ENCODE data around the gene PIWIL1.

Gene PIWIL1

DNA sequence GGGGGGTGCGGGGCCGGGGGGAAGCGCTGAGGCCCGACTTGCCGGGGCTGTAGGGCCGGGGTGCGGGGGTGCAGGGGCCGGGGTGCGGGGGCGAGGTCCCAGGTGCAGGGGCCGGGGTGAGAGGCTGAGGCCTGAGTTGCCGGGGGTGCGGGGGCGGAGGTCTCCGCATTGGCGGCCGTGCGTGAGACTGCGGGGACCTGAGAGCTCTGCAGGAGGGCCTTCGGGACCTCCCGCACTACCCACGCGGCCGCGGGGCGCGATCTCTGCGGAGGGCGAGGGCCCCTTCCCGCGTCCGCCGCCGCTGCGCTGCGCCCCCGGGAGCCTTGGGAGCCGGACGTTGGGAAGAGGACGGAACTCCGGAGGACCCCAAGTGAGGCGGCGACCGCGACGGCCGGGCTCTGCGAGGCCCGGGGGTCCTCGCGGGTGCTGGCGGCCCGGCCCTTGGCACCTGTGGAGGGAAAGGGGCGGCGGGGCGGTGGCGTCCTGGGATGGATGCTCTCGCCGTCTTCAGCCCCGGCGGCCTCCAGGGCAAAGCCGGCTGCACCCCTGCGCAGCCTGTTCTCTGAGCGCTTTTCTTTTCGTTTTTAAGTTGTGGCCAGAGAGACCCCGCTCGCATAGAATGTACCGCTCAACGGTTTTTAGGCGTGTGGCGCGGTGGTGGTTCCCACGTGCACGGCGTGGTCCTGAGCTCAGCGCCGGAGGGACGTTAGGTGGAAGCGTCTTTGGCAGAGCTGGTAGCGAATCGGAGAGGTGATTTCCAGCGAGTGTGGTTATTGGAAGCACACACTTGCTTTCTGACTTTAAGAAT, 1.3 kb downstream of the PIWIL1 start:
- no peak for DNase-seq

DNA sequence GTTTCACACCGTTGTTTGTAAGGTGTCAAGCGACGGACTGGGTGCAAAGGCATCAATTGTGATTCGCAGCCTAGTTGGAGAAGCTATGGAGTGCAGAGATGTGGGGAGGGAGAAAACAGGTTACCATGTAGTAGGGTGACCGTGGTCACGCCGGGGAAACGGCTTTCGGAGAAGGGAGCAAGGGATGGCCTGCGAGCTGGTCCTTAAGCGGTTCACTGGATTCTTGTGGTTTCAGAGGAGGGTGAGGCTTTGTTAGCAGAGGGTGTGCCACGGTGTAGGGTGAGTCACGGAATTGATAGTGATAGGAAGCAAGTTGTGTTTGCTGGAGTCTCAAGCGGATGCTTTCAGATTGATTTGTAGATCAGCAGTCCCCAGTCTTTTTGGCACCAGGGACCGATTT, 2.3 kb downstream of the PIWIL1 start:
- DNase-seq = no peak

DNA sequence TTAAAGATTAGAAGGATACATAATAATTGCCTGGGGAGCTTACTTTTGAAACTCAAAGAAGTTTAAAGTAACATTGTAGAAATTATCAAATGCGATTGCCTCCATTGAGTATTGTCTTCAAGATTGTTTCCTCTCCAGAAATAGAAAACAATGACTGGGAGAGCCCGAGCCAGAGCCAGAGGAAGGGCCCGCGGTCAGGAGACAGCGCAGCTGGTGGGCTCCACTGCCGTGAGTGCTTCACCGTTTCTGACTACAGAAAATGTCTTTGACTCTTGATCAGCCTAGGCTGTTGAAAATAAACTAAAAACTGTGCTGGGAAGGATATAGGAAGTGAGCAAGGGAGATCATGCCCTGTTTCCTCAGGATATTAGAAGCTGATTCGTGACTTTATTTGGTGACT, 4.8 kb downstream of the PIWIL1 start:
- no peak for DNase-seq

DNA sequence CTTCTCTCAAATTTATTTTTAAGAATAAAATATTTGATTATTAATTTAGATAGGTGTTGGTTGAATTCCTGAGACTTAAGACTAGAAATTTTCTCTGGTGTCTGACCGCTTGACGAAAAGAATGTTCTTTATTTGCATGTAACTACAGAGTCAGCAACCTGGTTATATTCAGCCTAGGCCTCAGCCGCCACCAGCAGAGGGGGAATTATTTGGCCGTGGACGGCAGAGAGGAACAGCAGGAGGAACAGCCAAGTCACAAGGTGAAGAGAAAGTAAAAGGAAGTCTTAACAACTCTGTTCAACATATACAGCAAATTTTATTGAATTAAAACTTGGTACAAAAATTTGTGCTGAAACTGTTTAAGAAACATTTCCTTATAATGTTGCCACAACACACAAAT, 5.2 kb downstream of the PIWIL1 start:
- DNase-seq = no peak

DNA sequence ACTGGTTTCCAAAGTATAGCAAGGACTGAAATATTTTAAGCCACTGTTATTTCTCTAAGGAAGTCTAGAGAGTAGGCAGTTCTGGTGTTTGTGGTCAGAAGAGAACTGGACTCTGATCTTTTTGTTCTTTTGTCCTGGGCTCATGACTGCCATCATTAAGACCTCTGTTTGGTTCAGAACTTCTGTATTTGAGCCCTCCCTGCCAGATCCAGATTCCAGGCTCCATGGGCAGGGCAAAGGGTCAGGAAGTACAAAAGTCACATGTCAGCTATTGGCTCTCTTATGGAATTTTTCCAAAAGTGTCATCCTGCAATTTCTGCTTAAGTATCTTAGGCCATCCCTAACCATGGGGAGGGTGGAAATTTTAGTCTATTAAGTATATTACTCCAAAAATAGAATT, 6.8 kb downstream of the PIWIL1 start:
- DNase-seq = no peak

DNA sequence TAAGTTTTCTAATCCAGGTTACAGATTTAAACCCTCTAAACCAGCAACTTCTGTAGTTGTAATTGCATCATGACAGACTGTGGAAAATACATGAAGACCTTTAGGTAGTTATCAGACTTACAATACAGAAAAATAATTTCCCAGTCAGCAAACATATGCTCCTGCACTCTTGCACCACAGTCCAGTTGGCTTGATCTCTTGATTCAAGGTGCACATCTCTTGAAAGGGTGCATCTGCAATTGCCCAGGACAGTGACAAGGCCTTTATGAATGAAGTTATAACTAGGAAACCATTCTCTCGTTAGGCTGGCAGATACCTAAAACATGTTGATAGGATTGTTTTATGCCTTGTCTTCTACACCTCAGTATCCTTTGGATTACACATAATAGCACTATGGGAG, 7.6 kb downstream of the PIWIL1 start:
- DNase-seq = no peak

DNA sequence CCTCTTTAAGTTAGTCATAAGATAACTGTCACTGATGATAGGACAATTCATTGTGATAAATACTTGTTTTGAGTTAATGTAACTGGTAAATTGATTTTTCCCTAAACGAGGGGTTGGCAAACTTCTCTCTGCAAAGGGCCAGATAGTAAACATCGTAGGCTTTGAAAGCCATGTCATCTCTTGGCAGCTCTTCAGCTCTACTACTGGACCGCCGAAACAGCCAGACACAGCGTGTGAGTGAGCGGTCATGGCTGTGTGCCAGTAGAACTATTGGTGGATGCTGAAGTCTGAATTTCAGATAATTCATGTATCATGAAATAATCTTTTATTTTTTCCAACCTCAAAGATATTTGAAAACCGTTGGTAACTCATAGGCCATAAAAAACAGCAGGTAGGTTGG, 9.9 kb downstream of the PIWIL1 start:
- DNase-seq = no peak

DNA sequence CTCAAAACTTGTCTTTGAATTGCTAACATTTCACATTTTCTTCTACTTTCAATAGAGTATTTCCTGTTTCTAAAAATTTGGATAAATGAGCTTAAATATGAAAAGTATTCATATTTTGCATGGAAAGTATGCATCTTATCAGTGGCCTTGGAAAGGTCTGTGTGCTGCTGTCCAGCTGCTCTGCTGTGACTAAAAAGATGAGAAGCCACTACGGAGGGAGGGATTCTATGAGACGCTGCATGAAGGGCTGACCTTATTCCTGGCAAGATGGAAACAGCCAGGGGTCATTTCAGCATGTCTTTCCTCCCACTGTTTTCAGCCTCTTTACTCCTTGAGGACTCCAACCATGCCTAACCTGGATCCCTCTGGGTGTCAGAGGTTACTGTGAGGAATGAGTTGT, 13.0 kb downstream of the PIWIL1 start:
- DNase-seq = no peak

DNA sequence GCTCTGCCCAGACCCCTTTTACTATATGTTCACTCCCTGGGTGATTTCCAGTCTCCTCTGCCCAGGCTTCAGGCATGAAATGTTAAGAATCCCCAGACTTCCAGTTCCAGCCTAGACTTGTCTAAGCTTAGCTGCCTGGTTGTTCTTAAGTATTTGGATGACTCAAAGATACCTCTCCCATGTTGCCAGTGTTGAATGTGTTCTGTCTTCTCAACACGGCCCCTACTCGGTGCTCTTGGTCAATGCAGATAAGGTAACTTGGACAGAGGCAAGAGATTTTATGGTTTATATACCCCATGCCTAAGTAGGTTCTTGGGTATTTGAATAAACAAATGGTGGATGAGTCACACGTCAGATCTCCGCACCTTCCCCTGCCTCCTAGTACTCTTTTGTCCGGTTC, 13.6 kb downstream of the PIWIL1 start:
- no peak for DNase-seq

DNA sequence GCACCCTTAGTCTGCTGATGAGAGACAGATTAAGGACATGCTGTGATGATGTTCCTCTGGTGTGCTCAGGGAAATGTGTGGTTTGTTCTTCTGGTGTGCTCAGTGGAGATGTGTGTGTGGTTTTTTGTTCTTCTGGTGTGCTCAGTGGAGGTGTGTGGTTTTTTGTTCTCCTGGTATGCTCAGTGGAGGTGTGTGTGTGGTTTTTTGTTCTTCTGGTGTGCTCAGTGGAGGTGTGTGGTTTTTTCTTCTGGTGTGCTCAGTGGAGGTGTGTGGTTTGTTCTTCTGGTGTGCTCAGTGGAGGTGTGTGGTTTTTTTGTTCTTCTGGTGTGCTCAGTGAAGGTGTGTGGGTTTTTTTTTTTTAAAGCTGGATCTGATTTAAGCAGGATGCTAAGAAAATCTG, 15.4 kb downstream of the PIWIL1 start:
- DNase-seq = no peak

DNA sequence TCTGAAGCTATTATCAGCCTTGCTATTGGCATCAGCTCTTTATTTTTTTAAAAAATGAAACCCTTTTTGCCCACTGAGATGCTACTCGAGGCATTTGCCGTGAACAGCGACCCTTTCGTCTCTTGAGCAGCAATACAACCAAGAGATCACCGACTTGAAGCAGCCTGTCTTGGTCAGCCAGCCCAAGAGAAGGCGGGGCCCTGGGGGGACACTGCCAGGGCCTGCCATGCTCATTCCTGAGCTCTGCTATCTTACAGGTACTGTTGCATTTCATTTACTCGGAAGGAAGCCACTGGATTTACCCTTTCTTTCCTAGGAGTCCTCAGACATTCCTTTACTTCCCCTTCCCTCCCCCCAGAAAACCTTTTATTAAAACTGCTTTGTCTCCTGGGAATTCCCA, 16.7 kb downstream of the PIWIL1 start:
- DNase-seq = no peak

DNA sequence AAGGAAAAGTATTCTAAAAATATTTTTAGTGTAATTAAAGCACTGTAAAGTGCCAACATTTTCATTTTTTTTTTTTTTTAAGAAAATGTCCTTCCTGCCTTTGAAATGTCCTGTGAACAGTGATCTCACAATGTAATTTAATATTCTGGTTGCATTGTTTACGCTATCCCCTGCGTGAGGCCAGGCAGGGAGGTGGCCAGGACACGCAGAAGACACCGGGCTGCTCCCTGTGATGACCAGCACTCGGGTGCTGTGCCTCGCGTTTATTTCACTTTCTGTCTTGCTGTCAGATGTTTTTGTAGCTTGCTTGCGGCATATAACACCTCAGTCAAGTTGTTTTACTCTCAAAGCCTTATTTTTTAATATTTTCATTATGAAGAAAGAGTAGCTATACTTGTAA, 18.5 kb downstream of the PIWIL1 start:
- DNase-seq = no peak

DNA sequence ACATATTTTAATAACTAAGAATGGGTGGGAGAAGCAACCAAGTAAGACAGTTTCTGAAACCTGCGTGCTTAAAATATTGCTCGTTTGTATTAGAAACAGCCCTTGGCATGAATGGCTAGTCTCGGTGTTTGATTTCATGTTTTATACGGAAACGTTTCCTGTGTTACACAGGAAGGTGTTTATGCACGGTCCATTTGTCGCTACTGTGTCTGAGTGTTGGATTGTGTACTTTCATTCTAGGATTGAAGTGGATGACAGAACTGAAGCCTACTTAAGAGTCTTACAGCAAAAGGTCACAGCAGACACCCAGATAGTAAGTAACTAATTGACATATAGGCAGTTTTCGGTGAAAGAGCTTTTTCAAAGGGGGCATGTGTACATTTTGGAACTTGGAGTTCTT, 19.6 kb downstream of the PIWIL1 start:
- no peak for DNase-seq

DNA sequence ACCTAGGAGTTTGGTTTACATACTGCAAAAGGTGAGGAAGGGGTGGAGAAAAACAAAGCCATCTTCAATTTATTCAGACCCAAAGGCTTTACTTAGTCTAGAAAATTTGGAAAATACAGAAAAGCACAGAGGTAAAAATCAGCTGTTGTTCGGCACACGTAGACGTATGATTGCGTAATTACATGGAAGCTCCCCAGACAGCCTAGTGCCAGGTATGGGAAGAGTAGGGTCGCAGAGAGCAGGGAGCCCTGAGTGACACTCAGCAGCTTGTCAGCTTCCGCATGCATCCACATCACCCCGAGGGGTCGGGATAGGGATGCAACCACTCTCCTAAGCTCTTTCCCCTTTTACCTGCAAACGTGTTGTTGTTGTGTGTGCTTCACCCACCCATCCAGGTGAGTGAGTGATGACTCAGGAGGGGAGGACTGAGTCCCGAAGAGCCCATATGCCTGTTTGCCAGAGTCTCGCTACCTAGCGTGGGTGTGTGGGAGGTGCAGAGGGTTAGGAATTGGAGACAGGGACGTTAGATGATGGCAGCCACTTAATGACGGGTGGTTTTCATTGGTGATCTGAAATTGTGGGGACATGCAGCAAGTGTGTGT, 20.1 kb downstream of the PIWIL1 start:
- DNase-seq = no peak

DNA sequence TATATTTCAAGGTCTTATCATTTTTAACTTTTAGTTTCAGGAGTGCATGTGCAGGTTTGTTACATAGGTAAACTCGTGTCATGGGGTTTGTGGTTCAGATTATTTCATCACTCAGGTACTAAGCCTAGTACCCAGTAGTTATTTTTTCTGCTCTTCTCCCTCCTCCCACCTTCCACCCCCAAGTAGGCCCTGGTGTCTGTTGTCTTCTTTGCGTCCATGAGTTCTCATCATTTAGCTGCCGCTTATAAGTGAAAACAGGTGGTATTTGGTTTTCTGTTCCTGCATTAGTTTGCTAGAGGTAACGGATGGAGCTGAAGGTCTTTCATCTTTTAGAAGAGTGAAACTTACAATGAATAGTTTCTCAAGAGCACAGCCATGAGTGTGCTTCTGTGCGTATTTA, 24.4 kb downstream of the PIWIL1 start:
- no peak for DNase-seq

DNA sequence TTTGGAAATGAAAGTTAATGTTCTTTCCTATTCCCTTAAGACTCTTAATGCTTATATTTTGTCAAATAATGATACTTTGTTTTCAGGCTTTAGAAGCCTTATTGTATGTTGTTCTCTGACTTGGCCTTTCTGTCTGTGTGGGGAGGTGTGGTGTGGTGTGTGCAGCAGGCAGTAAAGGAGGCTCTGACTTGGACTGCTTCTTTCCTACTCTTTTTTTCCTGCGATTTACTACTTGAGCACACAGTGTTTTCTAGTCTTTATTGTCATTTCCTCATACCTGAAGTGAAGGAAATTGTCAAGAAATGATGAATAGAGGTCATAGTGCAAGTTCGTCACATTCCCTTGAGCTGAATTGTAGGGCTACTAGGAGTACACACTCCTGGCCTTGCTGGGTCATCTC, 26.9 kb downstream of the PIWIL1 start:
- DNase-seq = no peak

DNA sequence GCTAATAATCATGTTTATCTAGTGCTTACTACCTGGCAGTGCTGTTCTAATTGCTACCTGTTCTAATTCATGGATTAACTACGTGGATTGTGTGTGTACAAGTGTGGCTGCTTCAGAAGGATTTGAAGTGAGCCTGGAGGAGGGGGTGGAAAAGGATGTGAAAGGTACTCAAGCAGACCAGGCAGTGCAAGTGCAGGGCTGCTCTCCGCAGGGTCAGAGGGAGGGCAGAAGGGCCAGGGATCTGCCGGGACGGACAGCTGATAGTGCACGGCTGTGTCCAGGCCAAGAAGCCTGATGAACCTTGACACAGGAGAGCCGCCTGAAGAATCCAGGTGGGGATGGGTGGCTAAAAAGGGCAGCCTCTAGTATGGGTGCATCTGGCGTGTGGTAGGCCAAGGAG, 28.5 kb downstream of the PIWIL1 start:
- DNase-seq = no peak

DNA sequence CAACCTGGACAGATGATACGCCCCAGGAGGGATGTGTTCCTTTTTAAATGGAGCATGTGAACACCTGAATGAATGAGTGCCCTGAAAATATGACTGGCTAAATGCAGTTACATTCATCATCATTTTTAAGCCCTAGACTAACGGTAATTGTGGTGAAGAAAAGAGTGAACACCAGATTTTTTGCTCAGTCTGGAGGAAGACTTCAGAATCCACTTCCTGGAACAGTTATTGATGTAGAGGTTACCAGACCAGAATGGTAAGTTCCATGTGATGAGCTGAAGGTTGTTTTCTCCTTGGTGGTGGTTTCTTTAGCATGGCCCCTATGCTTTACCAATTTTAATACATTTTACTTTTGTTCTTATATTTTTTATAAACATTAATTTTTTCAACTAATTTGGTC, 29.3 kb downstream of the PIWIL1 start:
- DNase-seq = no peak

DNA sequence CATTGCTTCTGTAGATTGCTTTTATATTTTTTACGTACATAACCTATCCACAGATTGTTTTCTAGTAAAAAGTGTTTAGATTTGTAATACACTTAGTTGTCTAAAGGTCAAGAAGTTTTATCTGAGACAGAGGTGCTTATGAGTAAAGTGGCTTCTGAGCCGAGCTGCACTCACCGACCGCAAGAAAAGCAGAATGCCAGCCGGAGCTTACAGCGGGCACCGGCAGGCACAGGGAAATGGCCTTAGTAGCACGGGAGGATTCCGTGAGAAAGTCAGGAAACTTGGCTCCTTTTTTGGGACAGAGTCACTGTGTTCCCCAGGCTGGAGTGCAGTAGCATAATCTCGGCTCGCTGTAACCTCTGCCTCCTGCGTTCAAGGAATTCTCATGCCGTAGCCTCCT, 29.8 kb downstream of the PIWIL1 start:
- no peak for DNase-seq

DNA sequence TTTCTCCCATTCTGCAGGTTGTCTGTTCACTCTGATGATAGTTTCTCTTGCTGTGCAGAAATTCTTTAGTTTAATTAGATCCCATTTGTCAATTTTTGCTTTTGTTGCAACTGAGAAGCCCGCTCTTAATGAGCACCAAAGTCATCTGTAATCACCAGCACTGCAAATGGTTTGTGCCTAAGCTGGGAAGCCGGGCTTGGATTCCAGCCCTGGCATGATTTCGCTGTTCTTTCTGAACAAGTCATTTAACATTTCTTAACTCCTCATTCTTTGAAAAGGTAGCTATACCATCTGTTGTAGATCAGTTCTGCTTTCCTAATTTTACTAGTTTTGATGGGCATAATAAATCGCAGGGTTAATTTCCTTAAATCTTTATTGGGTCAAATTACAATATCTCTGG, 32.1 kb downstream of the PIWIL1 start:
- no peak for DNase-seq

DNA sequence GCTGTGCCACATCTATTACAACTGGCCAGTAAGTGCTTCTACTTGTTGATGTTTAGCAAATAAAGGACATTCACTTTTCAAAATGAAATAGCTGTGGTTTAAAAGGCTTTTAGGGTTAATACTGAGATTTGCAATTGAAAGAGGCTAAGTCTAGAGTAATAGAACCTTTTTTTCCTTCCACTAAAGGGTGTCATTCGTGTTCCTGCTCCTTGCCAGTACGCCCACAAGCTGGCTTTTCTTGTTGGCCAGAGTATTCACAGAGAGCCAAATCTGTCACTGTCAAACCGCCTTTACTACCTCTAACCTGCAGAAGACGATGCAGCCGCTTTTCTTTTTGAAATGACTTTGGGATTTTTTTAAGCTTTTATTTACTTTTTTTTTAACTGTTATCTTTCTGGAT, 33.6 kb downstream of the PIWIL1 start:
- no peak for DNase-seq

DNA sequence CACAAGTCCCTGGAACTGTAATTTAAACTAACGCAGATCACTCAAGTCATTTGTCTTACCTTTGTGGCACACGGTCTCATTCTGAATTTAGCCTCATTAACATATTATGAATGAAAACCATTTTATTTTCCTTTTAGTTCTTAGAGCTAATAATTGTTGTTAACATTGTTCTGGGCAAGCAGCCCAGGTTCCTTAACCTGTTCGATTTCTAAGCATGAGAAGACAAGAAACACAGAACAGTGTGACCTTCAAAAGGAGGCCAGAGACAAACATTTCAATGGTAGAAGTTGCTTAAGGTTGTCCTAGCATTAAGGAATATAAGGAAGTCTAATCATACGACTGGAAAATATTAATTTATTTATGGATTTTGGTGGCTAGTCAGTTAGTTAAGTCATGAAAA, 35.2 kb downstream of the PIWIL1 start:
- no peak for DNase-seq

DNA sequence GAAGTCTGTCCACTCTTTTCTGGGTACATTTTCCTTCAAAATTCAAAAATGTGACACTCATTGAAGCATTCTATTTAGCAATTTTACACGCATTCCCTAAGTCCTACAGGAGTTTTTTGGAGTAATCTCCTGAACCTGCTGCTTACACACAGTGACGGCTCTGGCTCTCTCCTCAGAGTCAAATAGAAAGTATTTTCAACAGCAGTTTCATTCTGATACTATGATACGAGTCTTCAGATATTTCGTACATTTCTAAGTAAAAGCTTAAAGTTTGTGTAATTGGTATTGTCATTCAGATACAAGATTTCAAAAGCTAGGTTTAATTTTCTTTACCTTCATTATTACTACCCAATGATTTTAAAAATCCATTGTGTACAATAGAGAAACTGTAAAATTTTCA, 36.4 kb downstream of the PIWIL1 start:
- no peak for DNase-seq

DNA sequence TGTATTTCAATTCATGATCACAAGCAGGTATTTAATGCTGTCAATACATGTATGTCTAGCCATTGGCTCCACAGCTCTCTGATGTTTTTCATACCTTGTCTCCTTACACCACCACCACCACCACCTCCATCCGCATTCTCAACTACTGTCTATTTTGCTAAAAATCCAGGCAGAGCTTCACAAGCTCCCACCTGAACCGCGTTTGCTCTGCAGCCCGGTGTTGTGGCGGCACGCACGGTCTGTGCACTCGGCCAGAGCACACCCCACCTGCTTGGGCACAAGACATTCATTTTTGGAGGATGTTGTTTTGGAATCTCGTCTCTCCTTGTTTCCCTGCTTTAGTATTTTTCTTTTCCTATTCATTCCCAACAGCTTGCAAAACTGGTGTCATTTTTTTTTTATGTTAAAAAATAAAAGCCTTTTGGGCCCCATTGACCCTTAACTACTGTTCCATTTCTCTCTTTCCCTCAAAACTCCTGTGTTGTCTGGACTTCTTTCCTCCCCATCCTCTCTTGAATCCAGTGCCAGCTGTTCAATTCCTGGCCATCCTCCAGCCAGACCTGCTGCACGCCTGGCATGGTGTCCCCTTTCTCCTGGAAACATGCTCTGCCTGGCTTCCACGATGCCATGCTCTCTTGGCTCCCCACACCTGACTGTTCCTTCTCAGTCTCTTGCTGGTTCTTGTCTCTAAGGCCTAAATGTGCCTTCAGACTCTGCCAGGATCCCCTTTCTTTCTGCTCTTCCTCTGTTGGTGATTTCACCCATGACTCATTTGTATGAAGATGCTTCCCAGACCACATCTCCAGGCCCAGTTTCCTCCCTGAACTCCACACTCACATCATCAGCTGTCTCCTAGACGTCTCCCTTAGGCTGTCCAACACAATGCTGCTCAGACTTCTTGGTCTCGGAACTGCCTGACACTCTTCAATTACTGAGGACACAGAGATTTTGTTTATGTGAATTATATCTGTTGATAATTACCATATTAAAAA, 37.9 kb downstream of the PIWIL1 start:
- no peak for DNase-seq

Measured in CD4-positive, alpha-beta T cell treated with Interleukin-12 subunit alpha and Interleukin-12 subunit beta, for 1 hour (primary cell).